PC-9 (cell line): ENCODE results near the gene KHK.
"Not testable (repeated sequence)": the region's sequence is repeated elsewhere in the genome, so short reads cannot be mapped to it uniquely, and the experiment has no call there.

ENCODE experiments used
- EZH2 ChIP-seq: fragments of 200-600 bp; sonication (generic); IDR thresholded peaks from 2 replicates; pipeline ENCODE4 v1.8.0; 2017; ENCODE audit warnings: antibody characterized with exemption, low read depth
- TF ChIP-seq, protein P1 (sequence below): fragments of 200-600 bp; sonication (generic); conservative IDR thresholded peaks from 2 replicates; pipeline ENCODE4 v1.6.1; 2017; ENCODE audit warnings: mixed run types, antibody characterized with exemption, mild to moderate bottlenecking, moderate library complexity

DNA sequence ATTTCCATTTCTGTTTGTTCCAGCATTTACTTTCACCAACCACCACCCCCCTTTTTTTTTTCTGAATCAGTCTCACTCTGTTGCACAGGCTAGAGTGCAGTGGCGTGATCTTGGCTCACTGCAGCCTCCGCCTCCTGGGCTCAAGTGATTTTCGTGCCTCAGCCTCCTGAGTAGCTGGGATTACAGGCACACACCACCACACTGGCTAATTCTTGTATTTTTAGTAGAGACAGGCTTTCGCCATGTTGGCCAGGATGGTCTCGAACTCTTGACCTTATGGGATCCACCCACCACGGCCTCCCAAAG is 11.1 kb upstream of the KHK start:
- TF ChIP-seq, protein P1, sequence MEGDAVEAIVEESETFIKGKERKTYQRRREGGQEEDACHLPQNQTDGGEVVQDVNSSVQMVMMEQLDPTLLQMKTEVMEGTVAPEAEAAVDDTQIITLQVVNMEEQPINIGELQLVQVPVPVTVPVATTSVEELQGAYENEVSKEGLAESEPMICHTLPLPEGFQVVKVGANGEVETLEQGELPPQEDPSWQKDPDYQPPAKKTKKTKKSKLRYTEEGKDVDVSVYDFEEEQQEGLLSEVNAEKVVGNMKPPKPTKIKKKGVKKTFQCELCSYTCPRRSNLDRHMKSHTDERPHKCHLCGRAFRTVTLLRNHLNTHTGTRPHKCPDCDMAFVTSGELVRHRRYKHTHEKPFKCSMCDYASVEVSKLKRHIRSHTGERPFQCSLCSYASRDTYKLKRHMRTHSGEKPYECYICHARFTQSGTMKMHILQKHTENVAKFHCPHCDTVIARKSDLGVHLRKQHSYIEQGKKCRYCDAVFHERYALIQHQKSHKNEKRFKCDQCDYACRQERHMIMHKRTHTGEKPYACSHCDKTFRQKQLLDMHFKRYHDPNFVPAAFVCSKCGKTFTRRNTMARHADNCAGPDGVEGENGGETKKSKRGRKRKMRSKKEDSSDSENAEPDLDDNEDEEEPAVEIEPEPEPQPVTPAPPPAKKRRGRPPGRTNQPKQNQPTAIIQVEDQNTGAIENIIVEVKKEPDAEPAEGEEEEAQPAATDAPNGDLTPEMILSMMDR, result not testable (repeated sequence)
- TF ChIP-seq EZH2, result not testable (repeated sequence)
